ENCODE measurements around the gene ALDH3B1.

DNA sequence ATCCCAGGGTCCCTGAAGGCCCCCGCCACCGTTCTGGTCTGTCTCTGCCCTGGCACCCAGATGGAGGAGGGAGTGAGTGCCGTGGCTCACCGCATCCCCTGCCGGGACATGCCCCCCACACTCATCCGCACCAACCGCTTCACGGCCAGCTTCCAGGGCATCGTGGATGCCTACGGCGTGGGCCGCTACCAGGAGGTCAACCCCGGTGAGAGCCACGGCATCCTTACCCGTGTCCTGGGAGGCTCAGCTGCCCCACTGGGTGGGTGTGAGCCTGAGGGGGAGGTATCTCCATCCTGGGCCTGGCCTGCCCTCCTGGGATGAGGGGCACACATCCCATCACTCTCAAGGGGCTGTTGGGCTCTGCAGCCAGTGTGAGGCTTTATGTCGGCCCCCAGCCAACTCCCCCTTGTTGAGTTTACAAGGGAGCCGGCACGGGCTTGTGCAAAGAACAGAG is 34.8 kb downstream of the ALDH3B1 start:
- TF ChIP-seq, protein P1, sequence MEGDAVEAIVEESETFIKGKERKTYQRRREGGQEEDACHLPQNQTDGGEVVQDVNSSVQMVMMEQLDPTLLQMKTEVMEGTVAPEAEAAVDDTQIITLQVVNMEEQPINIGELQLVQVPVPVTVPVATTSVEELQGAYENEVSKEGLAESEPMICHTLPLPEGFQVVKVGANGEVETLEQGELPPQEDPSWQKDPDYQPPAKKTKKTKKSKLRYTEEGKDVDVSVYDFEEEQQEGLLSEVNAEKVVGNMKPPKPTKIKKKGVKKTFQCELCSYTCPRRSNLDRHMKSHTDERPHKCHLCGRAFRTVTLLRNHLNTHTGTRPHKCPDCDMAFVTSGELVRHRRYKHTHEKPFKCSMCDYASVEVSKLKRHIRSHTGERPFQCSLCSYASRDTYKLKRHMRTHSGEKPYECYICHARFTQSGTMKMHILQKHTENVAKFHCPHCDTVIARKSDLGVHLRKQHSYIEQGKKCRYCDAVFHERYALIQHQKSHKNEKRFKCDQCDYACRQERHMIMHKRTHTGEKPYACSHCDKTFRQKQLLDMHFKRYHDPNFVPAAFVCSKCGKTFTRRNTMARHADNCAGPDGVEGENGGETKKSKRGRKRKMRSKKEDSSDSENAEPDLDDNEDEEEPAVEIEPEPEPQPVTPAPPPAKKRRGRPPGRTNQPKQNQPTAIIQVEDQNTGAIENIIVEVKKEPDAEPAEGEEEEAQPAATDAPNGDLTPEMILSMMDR (conservative IDR thresholded peaks at IDR 0.05 in 1 of 2, IDR thresholded peaks at IDR 0.05 in 1 of 2; ENCODE audit: low read depth in 1 of 2, low read length in 2 of 2): no peak
- TF ChIP-seq EZH2 (IDR thresholded peaks at IDR 0.05; ENCODE audit: low read length, missing control alignments): no peak
